ENCODE data around the gene WAPL. TPM values are rescaled to one million over a fixed set of nuclear protein-coding genes. Genes with fewer than 3 reads are reported as not detected.

The WAPL gene
- polyA plus RNA-seq, 1 donor from 2014 or later: 30.6 TPM

GRCh38 chr10:86399879-86400704, 121.5 kb downstream of the WAPL start:
- Histone ChIP-seq H3F3A (ENCODE audit: insufficient read depth, low read length, poor library complexity, severe bottlenecking) (peaks cover 8% of the 10 kb centered on the region), H4K20me1 (ENCODE audit: insufficient read depth) (no peaks in the 10 kb centered on the region), H3K9me3 (ENCODE audit: low read length) (no peaks in the 10 kb centered on the region), H3K4me3 (ENCODE audit: low read length) (peak overlapping the region; percentile 97), H3K79me2 (replicated peaks; ENCODE audit: insufficient read depth, low read length) (no peaks in the 10 kb centered on the region), H3K27ac (ENCODE audit: low read length) (peak overlapping the region; percentile 20), H3K27me3 (ENCODE audit: insufficient read depth, low read depth, low read length) (peaks cover 35% of the 10 kb centered on the region), H2AFZ (ENCODE audit: low read depth, low read length) (peak overlapping the region; percentile 79), H3K36me3 (ENCODE audit: insufficient read depth, low read length) (no peaks in the 10 kb centered on the region), H3K4me2 (ENCODE audit: low read length) (peak overlapping the region; percentile 78), H3K9me2 (ENCODE audit: insufficient read depth, low read length) (no peaks in the 10 kb centered on the region), H3K9ac (ENCODE audit: low read length) (peak overlapping the region; percentile 75)
- TF ChIP-seq MXI1 (conservative IDR thresholded peaks at IDR 0.05; ENCODE audit: poor library complexity, severe bottlenecking): peak; percentile 87
- TF ChIP-seq POLR2AphosphoS5 (IDR thresholded peaks at IDR 0.05): peak; percentile 54
- no peak for TF ChIP-seq EZH2 (IDR thresholded peaks at IDR 0.05; ENCODE audit: borderline replicate concordance, insufficient read depth, low read length, poor library complexity, severe bottlenecking)
- TF ChIP-seq CTCF (IDR thresholded peaks at IDR 0.05; ENCODE audit: poor library complexity, severe bottlenecking): peak; percentile 97
- peak; percentile 85 for TF ChIP-seq RAD21 (conservative IDR thresholded peaks at IDR 0.05)
- TF ChIP-seq SMC3 (conservative IDR thresholded peaks at IDR 0.05; ENCODE audit: poor library complexity): peak; percentile 83
- peak; percentile 19 for TF ChIP-seq EP300 (conservative IDR thresholded peaks at IDR 0.05; ENCODE audit: poor library complexity, severe bottlenecking)
- TF ChIP-seq, protein P1, sequence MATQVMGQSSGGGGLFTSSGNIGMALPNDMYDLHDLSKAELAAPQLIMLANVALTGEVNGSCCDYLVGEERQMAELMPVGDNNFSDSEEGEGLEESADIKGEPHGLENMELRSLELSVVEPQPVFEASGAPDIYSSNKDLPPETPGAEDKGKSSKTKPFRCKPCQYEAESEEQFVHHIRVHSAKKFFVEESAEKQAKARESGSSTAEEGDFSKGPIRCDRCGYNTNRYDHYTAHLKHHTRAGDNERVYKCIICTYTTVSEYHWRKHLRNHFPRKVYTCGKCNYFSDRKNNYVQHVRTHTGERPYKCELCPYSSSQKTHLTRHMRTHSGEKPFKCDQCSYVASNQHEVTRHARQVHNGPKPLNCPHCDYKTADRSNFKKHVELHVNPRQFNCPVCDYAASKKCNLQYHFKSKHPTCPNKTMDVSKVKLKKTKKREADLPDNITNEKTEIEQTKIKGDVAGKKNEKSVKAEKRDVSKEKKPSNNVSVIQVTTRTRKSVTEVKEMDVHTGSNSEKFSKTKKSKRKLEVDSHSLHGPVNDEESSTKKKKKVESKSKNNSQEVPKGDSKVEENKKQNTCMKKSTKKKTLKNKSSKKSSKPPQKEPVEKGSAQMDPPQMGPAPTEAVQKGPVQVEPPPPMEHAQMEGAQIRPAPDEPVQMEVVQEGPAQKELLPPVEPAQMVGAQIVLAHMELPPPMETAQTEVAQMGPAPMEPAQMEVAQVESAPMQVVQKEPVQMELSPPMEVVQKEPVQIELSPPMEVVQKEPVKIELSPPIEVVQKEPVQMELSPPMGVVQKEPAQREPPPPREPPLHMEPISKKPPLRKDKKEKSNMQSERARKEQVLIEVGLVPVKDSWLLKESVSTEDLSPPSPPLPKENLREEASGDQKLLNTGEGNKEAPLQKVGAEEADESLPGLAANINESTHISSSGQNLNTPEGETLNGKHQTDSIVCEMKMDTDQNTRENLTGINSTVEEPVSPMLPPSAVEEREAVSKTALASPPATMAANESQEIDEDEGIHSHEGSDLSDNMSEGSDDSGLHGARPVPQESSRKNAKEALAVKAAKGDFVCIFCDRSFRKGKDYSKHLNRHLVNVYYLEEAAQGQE (IDR thresholded peaks at IDR 0.05; ENCODE audit: borderline replicate concordance): peak; percentile 14
- no peak for TF ChIP-seq TAF1 (IDR thresholded peaks at IDR 0.05; ENCODE audit: low read depth)

GRCh38 chr10:86399514-86399878, 122.1 kb downstream of the WAPL start:
- peak overlapping the region; percentile 97 for H3K4me3 ChIP-seq (ENCODE audit: low read length)
- TF ChIP-seq POLR2AphosphoS5 (IDR thresholded peaks at IDR 0.05): no peak
- no peak for TF ChIP-seq CTCF (IDR thresholded peaks at IDR 0.05; ENCODE audit: poor library complexity, severe bottlenecking)
- TF ChIP-seq, protein P1 (IDR thresholded peaks at IDR 0.05; ENCODE audit: borderline replicate concordance): no peak
- no peak for TF ChIP-seq EP300 (conservative IDR thresholded peaks at IDR 0.05; ENCODE audit: poor library complexity, severe bottlenecking)
- no peak for TF ChIP-seq TAF1 (IDR thresholded peaks at IDR 0.05; ENCODE audit: low read depth)
- no peak for TF ChIP-seq EZH2 (IDR thresholded peaks at IDR 0.05; ENCODE audit: borderline replicate concordance, insufficient read depth, low read length, poor library complexity, severe bottlenecking)
- no peak for TF ChIP-seq MXI1 (conservative IDR thresholded peaks at IDR 0.05; ENCODE audit: poor library complexity, severe bottlenecking)
- peak overlapping the region; percentile 75 for H3K9ac ChIP-seq (ENCODE audit: low read length)
- H3K4me2 ChIP-seq (ENCODE audit: low read length): peak overlapping the region; percentile 37
- H3K27ac ChIP-seq (ENCODE audit: low read length): no peak overlapping the region
- peak overlapping the region; percentile 79 for H2AFZ ChIP-seq (ENCODE audit: low read depth, low read length)
- H4K20me1 ChIP-seq (ENCODE audit: insufficient read depth): no peaks in the 10 kb centered on the region
- H3K79me2 ChIP-seq (replicated peaks; ENCODE audit: insufficient read depth, low read length): no peaks in the 10 kb centered on the region
- H3K9me2 ChIP-seq (ENCODE audit: insufficient read depth, low read length): no peaks in the 10 kb centered on the region
- no peaks in the 10 kb centered on the region for H3K36me3 ChIP-seq (ENCODE audit: insufficient read depth, low read length)
- peaks cover 8% of the 10 kb centered on the region for H3F3A ChIP-seq (ENCODE audit: insufficient read depth, low read length, poor library complexity, severe bottlenecking)
- peaks cover 35% of the 10 kb centered on the region for H3K27me3 ChIP-seq (ENCODE audit: insufficient read depth, low read depth, low read length)
- no peaks in the 10 kb centered on the region for H3K9me3 ChIP-seq (ENCODE audit: low read length)

Data from neural cell (in vitro differentiated cells).